SK-N-SH (cell line): ENCODE measurements around the gene CCDC60. TPM values are rescaled to one million over a fixed set of nuclear protein-coding genes. Genes with fewer than 3 reads are reported as not detected.

Experiments used
- CTCF ChIA-PET: fragments of 300-600, 350-600 bp; formaldehyde crosslinking; extraction: SDS; loops from one replicate; lab custom pipeline; 2021; lab: Yijun Ruan, JAX
- POLR2A ChIA-PET: fragments of 350-600 bp; sonication (Branson Sonifier 250); formaldehyde crosslinking; extraction: SDS; loops from one replicate; lab custom pipeline; 2020; ENCODE audit warnings: antibody characterized with exemption, inconsistent platforms; lab: Yijun Ruan, JAX
- DNase-seq: peaks from one replicate; pipeline ENCODE4 v3.0.0; 2012
- H2AFZ ChIP-seq: fragments of 200-600 bp; sonication (generic); 2 replicates; pipeline ENCODE4 v1.8.1; 2016; ENCODE audit warnings: antibody characterized with exemption, mild to moderate bottlenecking, low read depth
- H3F3A ChIP-seq: fragments of 200-600 bp; sonication (generic); replicated peaks from 2 replicates; pipeline ENCODE3; 2016; ENCODE audit warnings: antibody characterized with exemption, mild to moderate bottlenecking; ENCODE audit not compliant: insufficient read depth
- H3K27ac ChIP-seq, 2 experiments: fragments of 200-500 bp in 1 of 2; fragments of 200-600 bp in 1 of 2; sonication (Bioruptor generic) in 1 of 2; sonication (generic), shearing (Covaris generic) in 1 of 2; 2 replicates each; pipeline versions ENCODE4 v1.5.1 to v1.6.1; 2014 to 2016; ENCODE audit warnings: low read depth in 2 of 2, inconsistent platforms in 1 of 2, low read length in 1 of 2, mild to moderate bottlenecking in 1 of 2, mixed read lengths in 1 of 2
- H3K27me3 ChIP-seq: fragments of 200-600 bp; sonication (generic), shearing (Covaris generic); 2 replicates; pipeline ENCODE4 v1.6.1; 2016; ENCODE audit warnings: mixed run types; ENCODE audit not compliant: insufficient read depth
- H3K36me3 ChIP-seq, 2 experiments: fragments of 200-500 bp in 1 of 2; fragments of 200-600 bp in 1 of 2; sonication (Bioruptor generic) in 1 of 2; sonication (generic) in 1 of 2; replicated peaks in 1 of 2; 2 replicates each; pipeline versions ENCODE3 to v1.5.1; 2014 to 2016; ENCODE audit warnings: low read length in 1 of 2, mild to moderate bottlenecking in 1 of 2; ENCODE audit not compliant: insufficient read depth in 2 of 2, control insufficient read depth in 1 of 2
- H3K4me1 ChIP-seq, 2 experiments: fragments of 200-500 bp in 1 of 2; fragments of 200-600 bp in 1 of 2; sonication (Bioruptor generic) in 1 of 2; sonication (generic), shearing (Covaris generic) in 1 of 2; 2 replicates each; pipeline versions ENCODE4 v1.5.1 to v1.6.1; 2014 to 2016; ENCODE audit warnings: low read depth in 1 of 2, low read length in 1 of 2, mixed run types in 1 of 2; ENCODE audit not compliant: insufficient read depth in 2 of 2, control insufficient read depth in 1 of 2
- H3K4me2 ChIP-seq: fragments of 200-600 bp; sonication (generic), shearing (Covaris generic); 2 replicates; pipeline ENCODE4 v1.6.1; 2017; ENCODE audit warnings: mixed run types
- H3K4me3 ChIP-seq, 2 experiments: fragments of 200-500 bp in 1 of 2; fragments of 200-600 bp in 1 of 2; sonication (Bioruptor generic) in 1 of 2; sonication (generic), shearing (Covaris generic) in 1 of 2; 2 replicates each; pipeline versions ENCODE4 v1.5.1 to v1.8.1; 2014 to 2016; ENCODE audit warnings: low read depth in 2 of 2, inconsistent platforms in 1 of 2, low read length in 1 of 2, mild to moderate bottlenecking in 1 of 2, mixed read lengths in 1 of 2, moderate library complexity in 1 of 2
- H3K79me2 ChIP-seq: fragments of 200-600 bp; sonication (generic); 2 replicates; pipeline ENCODE4 v1.8.1; 2017; ENCODE audit warnings: mild to moderate bottlenecking; ENCODE audit not compliant: insufficient read depth
- H3K9ac ChIP-seq: fragments of 200-600 bp; sonication (generic); 2 replicates; pipeline ENCODE4 v1.6.1; 2017; ENCODE audit warnings: mixed run types
- H3K9me2 ChIP-seq: fragments of 200-600 bp; sonication (generic); 2 replicates; pipeline ENCODE4 v1.6.1; 2017; ENCODE audit warnings: mixed run types
- H3K9me3 ChIP-seq: fragments of 200-600 bp; sonication (generic); 2 replicates; pipeline ENCODE4 v1.6.1; 2017; ENCODE audit warnings: mixed run types, mild to moderate bottlenecking, moderate library complexity
- H4K20me1 ChIP-seq: fragments of 200-600 bp; sonication (generic); 2 replicates; pipeline ENCODE4 v1.6.1; 2017; ENCODE audit warnings: mild to moderate bottlenecking, mixed run types; ENCODE audit not compliant: insufficient read depth
- ELF1 ChIP-seq: IDR thresholded peaks from 2 replicates; pipeline ENCODE4 v1.4.0; 2012
- EZH2phosphoT487 ChIP-seq: fragments of 200-600 bp; sonication (generic); IDR thresholded peaks from 2 replicates; pipeline ENCODE4 v1.6.1; 2017; ENCODE audit warnings: low read depth, mixed run types, mild to moderate bottlenecking, antibody characterized with exemption, moderate library complexity, borderline replicate concordance
- FOSL2 ChIP-seq: IDR thresholded peaks from 2 replicates; pipeline ENCODE4 v1.4.0; 2012; ENCODE audit warnings: low read depth, mild to moderate bottlenecking, moderate library complexity, borderline replicate concordance
- JUND ChIP-seq: IDR thresholded peaks from 2 replicates; pipeline ENCODE4 v1.4.0; 2012
- NFIC ChIP-seq: IDR thresholded peaks from 2 replicates; pipeline ENCODE4 v1.4.0; 2012; ENCODE audit warnings: borderline replicate concordance
- POLR2AphosphoS5 ChIP-seq: IDR thresholded peaks from 2 replicates; pipeline ENCODE4 v1.6.1; 2012; ENCODE audit warnings: low read depth, low read length
- RAD21 ChIP-seq: IDR thresholded peaks from 2 replicates; pipeline ENCODE4 v1.6.1; 2012; ENCODE audit warnings: mild to moderate bottlenecking, low read length
- SMC3 ChIP-seq: IDR thresholded peaks from 2 replicates; pipeline ENCODE4 v1.6.1; 2012; ENCODE audit warnings: low read depth, low read length, improper control_type of control experiment
- TAF1 ChIP-seq: IDR thresholded peaks from 2 replicates; pipeline ENCODE4 v1.6.1; 2012; ENCODE audit warnings: low read depth, mild to moderate bottlenecking, low read length, moderate library complexity, borderline replicate concordance
- TCF12 ChIP-seq: IDR thresholded peaks from 2 replicates; pipeline ENCODE4 v1.4.0; 2012
- YY1 ChIP-seq: IDR thresholded peaks from 2 replicates; pipeline ENCODE4 v1.4.0; 2012; ENCODE audit warnings: low read depth, mild to moderate bottlenecking
- WGBS: methylation state at CpG from one replicate; pipeline ENCODE4 v1.1.6; 2017; ENCODE audit warnings: low lambda C conversion rate; 5-methylcytosine and 5-hydroxymethylcytosine counted together
- polyA plus RNA-seq, 3 experiments: library from polyadenylated mRNA; depleted of rRNA; stranded (reverse); fragments of >200 nt; gene quantifications; 2 replicates each; pipeline ENCODE4 v1.2.3, GENCODE V29; 2012
- TF ChIP-seq, protein P1 (sequence below): IDR thresholded peaks from 2 replicates; pipeline ENCODE4 v1.4.0; 2012; ENCODE audit warnings: low read depth, borderline replicate concordance
- TF ChIP-seq, protein P2 (sequence below): IDR thresholded peaks from 2 replicates; pipeline ENCODE4 v1.4.0; 2012; ENCODE audit warnings: low read depth, borderline replicate concordance
- TF ChIP-seq, protein P3 (sequence below): fragments of 200-600 bp; sonication (generic); IDR thresholded peaks from 2 replicates; pipeline ENCODE4 v1.6.1; 2017; ENCODE audit warnings: antibody characterized with exemption, mild to moderate bottlenecking, moderate library complexity

Gene CCDC60
- polyA plus RNA-seq, 1 of the 3 experiments (the other 2 are of a cell fraction) = not detected

DNA sequence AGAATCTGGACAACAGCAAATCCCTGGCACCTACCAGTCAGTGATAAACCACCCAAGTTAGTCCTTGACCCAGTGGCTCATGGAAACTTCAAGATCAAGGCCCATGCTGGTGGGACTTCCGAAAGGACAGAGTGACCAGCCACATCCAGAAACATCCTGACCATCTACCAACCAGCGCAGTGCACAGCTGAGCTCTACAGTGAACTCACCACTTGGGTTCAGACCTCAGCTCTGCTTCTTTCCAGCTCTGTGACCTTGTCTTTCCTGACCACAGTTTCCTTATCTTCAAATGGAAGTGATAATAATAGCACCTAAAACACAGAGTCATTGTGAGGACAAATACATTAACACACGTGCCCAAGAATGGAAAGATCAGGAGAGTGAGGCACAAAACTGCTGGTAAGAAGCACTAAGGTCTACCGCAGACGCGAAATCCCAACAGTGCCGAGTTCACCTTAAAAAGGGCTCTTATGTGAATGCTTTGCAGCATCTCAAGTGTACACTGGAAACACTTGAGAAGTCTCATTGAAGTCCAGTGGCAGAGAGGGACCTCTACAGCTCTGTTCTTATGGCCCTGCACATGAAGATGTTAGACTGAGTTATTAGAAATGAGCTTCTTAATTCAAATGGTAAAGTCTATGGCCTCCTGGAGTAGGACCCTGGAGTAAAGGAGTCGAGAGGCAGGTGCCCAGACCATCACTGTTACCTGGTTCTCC lies 128.8 kb downstream of the CCDC60 start:
- H3K4me1 ChIP-seq = no peaks in the 10 kb centered on the region
- no peak for DNase-seq
- no peak overlapping the region for H3K9ac ChIP-seq
- POLR2A ChIA-PET = no interaction called here
- TF ChIP-seq NFIC = no peak
- TF ChIP-seq, protein P1, sequence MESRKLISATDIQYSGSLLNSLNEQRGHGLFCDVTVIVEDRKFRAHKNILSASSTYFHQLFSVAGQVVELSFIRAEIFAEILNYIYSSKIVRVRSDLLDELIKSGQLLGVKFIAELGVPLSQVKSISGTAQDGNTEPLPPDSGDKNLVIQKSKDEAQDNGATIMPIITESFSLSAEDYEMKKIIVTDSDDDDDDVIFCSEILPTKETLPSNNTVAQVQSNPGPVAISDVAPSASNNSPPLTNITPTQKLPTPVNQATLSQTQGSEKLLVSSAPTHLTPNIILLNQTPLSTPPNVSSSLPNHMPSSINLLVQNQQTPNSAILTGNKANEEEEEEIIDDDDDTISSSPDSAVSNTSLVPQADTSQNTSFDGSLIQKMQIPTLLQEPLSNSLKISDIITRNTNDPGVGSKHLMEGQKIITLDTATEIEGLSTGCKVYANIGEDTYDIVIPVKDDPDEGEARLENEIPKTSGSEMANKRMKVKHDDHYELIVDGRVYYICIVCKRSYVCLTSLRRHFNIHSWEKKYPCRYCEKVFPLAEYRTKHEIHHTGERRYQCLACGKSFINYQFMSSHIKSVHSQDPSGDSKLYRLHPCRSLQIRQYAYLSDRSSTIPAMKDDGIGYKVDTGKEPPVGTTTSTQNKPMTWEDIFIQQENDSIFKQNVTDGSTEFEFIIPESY = no peak
- TF ChIP-seq TCF12 = no peak
- no peak for TF ChIP-seq POLR2AphosphoS5
- TF ChIP-seq ELF1 = no peak
- no peak for TF ChIP-seq EZH2phosphoT487
- TF ChIP-seq YY1 = no peak
- TF ChIP-seq JUND = no peak
- TF ChIP-seq SMC3 = no peak
- H3K79me2 ChIP-seq = no peaks in the 10 kb centered on the region
- 48% methylated on average over 8 of the region's 8 CpGs for WGBS
- H3K9me3 ChIP-seq = no peaks in the 10 kb centered on the region
- no peak overlapping the region for H3K4me3 ChIP-seq
- H3K36me3 ChIP-seq = no peaks in the 10 kb centered on the region
- no peak overlapping the region for H2AFZ ChIP-seq
- H3K4me2 ChIP-seq = no peak overlapping the region
- H3K27me3 ChIP-seq = no peaks in the 10 kb centered on the region
- H3F3A ChIP-seq = no peaks in the 10 kb centered on the region
- CTCF ChIA-PET = no interaction called here
- H4K20me1 ChIP-seq = no peaks in the 10 kb centered on the region
- H3K9me2 ChIP-seq = no peaks in the 10 kb centered on the region
- H3K27ac ChIP-seq = no peak overlapping the region

DNA sequence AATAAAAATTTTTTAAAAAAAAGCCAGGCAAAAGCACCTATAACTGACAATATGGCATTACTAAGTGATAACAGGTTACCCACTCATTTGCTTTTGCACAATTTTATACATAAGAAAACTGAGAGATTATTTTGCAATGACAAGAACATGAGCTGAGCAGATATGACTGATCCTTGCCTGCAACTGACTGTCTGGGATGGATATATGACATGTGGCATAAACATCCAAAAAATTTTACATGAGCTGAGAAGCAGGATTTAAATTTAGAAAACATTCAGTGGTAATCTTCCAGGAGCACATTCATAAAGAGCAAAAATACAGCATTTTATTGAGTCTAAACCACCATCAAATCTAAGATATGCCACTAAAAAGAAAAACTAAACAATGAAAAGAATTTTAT lies 133.8 kb downstream of the CCDC60 start:
- no peaks in the 10 kb centered on the region for H3K79me2 ChIP-seq
- no peak for DNase-seq
- no peak overlapping the region for H3K4me3 ChIP-seq
- H3K9me3 ChIP-seq = no peaks in the 10 kb centered on the region
- no peaks in the 10 kb centered on the region for H4K20me1 ChIP-seq
- POLR2A ChIA-PET = no interaction called here
- no peak overlapping the region for H3K4me2 ChIP-seq
- H3K4me1 ChIP-seq = no peaks in the 10 kb centered on the region
- CTCF ChIA-PET = interaction anchor here (0.8 to 1.9 kb wide), 3 partner anchors 24 to 84 kb away, joined by 3 to 6 read pairs (median 3); no protein-coding TSS in a partner anchor
- no peaks in the 10 kb centered on the region for H3K36me3 ChIP-seq
- no peak overlapping the region for H3K9ac ChIP-seq
- no peak overlapping the region for H2AFZ ChIP-seq
- H3F3A ChIP-seq = no peaks in the 10 kb centered on the region
- H3K9me2 ChIP-seq = no peaks in the 10 kb centered on the region
- H3K27ac ChIP-seq = no peak overlapping the region
- H3K27me3 ChIP-seq = no peaks in the 10 kb centered on the region
- TF ChIP-seq, protein P2, sequence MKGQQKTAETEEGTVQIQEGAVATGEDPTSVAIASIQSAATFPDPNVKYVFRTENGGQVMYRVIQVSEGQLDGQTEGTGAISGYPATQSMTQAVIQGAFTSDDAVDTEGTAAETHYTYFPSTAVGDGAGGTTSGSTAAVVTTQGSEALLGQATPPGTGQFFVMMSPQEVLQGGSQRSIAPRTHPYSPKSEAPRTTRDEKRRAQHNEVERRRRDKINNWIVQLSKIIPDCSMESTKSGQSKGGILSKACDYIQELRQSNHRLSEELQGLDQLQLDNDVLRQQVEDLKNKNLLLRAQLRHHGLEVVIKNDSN = no peak
- TF ChIP-seq FOSL2 = no peak
- TF ChIP-seq TAF1 = no peak
- no peak for TF ChIP-seq RAD21
- TF ChIP-seq, protein P3, sequence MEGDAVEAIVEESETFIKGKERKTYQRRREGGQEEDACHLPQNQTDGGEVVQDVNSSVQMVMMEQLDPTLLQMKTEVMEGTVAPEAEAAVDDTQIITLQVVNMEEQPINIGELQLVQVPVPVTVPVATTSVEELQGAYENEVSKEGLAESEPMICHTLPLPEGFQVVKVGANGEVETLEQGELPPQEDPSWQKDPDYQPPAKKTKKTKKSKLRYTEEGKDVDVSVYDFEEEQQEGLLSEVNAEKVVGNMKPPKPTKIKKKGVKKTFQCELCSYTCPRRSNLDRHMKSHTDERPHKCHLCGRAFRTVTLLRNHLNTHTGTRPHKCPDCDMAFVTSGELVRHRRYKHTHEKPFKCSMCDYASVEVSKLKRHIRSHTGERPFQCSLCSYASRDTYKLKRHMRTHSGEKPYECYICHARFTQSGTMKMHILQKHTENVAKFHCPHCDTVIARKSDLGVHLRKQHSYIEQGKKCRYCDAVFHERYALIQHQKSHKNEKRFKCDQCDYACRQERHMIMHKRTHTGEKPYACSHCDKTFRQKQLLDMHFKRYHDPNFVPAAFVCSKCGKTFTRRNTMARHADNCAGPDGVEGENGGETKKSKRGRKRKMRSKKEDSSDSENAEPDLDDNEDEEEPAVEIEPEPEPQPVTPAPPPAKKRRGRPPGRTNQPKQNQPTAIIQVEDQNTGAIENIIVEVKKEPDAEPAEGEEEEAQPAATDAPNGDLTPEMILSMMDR = no peak
